GM18951 (cell line): Measurements from ENCODE around the gene APBA3.
"Not testable (repeated sequence)": the region's sequence is repeated elsewhere in the genome, so short reads cannot be mapped to it uniquely, and the experiment has no call there.

ENCODE experiments used
- POLR2A ChIP-seq: IDR thresholded peaks from 4 replicates; pipeline ENCODE4 v1.6.1; 2011; ENCODE audit warnings: mild to moderate bottlenecking; ENCODE audit not compliant: insufficient read length, insufficient read depth; ENCODE audit errors: extremely low read depth
- in situ Hi-C: fragments of 300-500 bp; cut with MboI; formaldehyde crosslinking; loops from one replicate; pipeline ENCODE4 v1.12.0; 2022; ENCODE audit warnings: low sequenced_read_pairs, mixed read lengths, inconsistent platforms; ENCODE audit not compliant: unreplicated experiment

The APBA3 gene

GRCh38 chr19:3773814-3774515, 12.5 kb upstream of the APBA3 start:
- no peak for TF ChIP-seq POLR2A
- in situ Hi-C loops: no loop called here

GRCh38 chr19:3771906-3772455, 10.5 kb upstream of the APBA3 start, which contains the start of gene RAX2:
RAX2 (minus strand) TSS chr19:3772228; CDS start chr19:3771742, 486 bp downstream.
- TF ChIP-seq POLR2A: no peak
- in situ Hi-C loops: no loop called here

- no peak for TF ChIP-seq POLR2A
- in situ Hi-C loops: no loop called here
These were observed 9.8 kb upstream of the APBA3 start for GRCh38 chr19:3771000-3771905.

DNA sequence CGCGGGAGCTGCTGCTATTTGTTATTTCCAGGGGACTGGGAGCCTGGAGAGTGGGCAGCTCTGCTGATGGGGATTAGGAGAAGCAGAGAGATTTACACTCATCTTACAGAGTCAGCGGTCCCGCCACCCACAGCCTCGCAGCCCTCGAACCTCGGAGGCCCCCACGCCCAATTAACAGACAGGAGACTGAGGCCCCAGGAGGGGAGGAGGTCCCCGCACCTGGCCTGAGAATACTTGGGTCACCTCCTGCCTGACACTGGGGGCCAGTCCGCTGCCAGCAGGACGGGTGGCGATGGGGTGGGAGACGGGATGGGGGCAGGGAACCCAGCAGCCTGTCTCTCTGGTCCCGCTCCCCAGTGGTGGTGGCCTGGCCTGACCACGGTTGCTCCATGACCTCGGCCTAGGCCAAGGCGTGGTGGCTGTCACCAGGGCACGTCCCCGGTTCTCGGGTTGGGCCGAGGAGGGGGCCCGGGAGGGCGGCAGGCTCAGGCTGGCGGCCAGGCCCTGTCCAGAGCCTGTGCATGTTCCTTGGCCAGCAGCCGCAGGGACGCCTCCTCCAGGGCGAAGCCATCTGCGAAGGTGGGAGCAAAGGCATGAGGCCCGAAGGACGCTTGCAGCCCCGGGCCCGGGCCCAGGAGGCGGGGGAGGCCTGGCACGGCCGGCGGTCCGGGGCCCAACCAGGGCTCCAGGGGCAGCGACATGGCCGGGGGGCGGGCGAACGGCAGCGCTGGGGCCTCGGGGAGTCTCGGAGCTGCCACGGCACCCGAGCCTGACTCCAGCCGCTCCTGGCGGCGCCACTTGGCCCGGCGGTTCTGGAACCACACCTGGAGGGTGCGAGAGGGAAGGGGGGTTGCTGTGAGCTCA, 8.9 kb upstream of the APBA3 start:
- in situ Hi-C loops: no loop called here
- TF ChIP-seq POLR2A: peak; percentile 13

DNA sequence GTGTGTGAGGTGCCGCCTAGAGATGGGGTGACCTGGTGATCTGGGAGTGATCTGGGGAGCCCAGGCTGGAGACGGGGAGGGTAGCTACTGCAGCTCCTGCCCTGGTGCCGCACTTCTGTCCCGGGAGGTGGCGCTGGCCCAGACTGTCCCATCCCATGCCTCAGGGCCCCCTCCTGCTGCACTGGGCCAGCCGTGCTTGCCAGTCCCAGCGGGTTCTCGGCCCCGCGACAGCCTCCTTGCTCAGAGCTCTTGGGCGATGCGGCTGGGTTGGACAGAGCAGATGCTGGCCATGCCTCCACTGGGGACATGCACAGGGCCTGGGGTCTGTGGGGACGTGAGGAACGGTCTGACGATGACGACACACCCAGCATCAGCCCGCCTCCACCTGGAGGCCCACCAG, 8.0 kb upstream of the APBA3 start:
- TF ChIP-seq POLR2A: no peak
- in situ Hi-C loops: no loop called here

GRCh38 chr19:3768748-3769099, 7.2 kb upstream of the APBA3 start:
- in situ Hi-C loops: no loop called here
- no peak for TF ChIP-seq POLR2A

DNA sequence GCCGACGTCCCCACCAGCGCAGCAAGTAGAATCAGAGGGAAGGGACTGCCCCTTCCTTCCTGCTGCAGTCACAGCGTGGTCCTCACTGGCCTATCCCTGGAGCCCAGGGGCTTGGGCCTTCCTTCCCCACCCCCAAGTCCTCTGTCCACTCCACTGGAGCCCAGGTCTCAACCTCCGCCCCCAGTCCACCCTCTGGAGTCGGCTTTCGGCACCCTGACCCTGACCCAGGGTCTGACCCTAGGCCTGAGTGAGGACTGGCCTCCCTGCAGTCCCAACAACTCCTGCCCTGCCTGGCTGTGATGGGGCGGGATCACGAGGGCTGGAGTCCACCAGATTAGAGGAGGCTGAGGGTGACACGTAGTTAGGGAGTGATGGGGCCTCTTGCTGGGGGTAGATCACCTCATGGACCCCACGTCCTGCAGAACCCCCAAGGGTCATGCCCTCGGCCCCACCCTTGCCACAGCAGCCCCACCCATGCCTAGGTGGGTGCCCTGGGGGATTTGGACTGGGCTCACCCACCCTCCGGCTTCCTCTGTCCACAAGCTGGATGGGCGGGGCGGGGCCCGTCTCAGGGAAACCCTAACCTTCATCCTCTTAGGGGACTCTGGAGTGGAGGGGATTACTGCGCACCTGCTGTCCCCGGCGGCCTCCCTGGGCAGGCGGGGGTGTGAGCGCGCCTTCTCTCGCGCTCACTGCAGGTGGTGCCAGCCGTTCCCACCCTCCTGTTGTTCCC, 6.7 kb upstream of the APBA3 start:
- TF ChIP-seq POLR2A: no peak
- in situ Hi-C loops: no loop called here

- in situ Hi-C loops: no loop called here
- TF ChIP-seq POLR2A: no peak
These were observed 5.6 kb upstream of the APBA3 start for GRCh38 chr19:3767050-3767449.

GRCh38 chr19:3766520-3766919, 5.0 kb upstream of the APBA3 start:
- no peak for TF ChIP-seq POLR2A
- in situ Hi-C loops: no loop called here

GRCh38 chr19:3765757-3766156, 4.3 kb upstream of the APBA3 start:
- in situ Hi-C loops: not testable (repeated sequence)

- in situ Hi-C loops: no loop called here
- no peak for TF ChIP-seq POLR2A
These were observed 3.6 kb upstream of the APBA3 start for GRCh38 chr19:3765121-3765520.
